Measurements from ENCODE around the gene XPO6.

Gene XPO6

GRCh38 chr16:28210264-28210663 lies 1.5 kb downstream of the XPO6 start:
- DNase-seq (ENCODE audit: low spot score), result peak; percentile 27

- DNase-seq (ENCODE audit: low spot score), result no peak
Observed at GRCh38 chr16:28208824-28209223, 2.9 kb downstream of the XPO6 start.

- no peak for DNase-seq (ENCODE audit: low spot score)
Observed at GRCh38 chr16:28208131-28208530, 3.6 kb downstream of the XPO6 start.

GRCh38 chr16:28207399-28207798 lies 4.4 kb downstream of the XPO6 start:
- no peak for DNase-seq (ENCODE audit: low spot score)

- no peak for DNase-seq (ENCODE audit: low spot score)
Observed at GRCh38 chr16:28205974-28206373, 5.8 kb downstream of the XPO6 start.

- no peak for DNase-seq (ENCODE audit: low spot score)
Observed at GRCh38 chr16:28205117-28205899, 6.5 kb downstream of the XPO6 start.

- no peak for DNase-seq (ENCODE audit: low spot score)
Observed at GRCh38 chr16:28204622-28205021, 7.1 kb downstream of the XPO6 start.

GRCh38 chr16:28204204-28204603 lies 7.6 kb downstream of the XPO6 start:
- DNase-seq (ENCODE audit: low spot score), result no peak

GRCh38 chr16:28202147-28202746 lies 9.5 kb downstream of the XPO6 start:
- DNase-seq (ENCODE audit: low spot score), result no peak

- no peak for DNase-seq (ENCODE audit: low spot score)
Observed at GRCh38 chr16:28200661-28201060, 11.1 kb downstream of the XPO6 start.

GRCh38 chr16:28196387-28196987 lies 15.3 kb downstream of the XPO6 start:
- DNase-seq (ENCODE audit: low spot score), result no peak

GRCh38 chr16:28195859-28196258 lies 15.9 kb downstream of the XPO6 start:
- DNase-seq (ENCODE audit: low spot score), result no peak

- DNase-seq (ENCODE audit: low spot score), result no peak
Observed at GRCh38 chr16:28193530-28194423, 18.0 kb downstream of the XPO6 start.

- DNase-seq (ENCODE audit: low spot score), result no peak
Observed at GRCh38 chr16:28192806-28193529, 18.8 kb downstream of the XPO6 start.

- no peak for DNase-seq (ENCODE audit: low spot score)
Observed at GRCh38 chr16:28191364-28191960, 20.3 kb downstream of the XPO6 start.

GRCh38 chr16:28189245-28189644 lies 22.5 kb downstream of the XPO6 start:
- no peak for DNase-seq (ENCODE audit: low spot score)

- no peak for DNase-seq (ENCODE audit: low spot score)
Observed at GRCh38 chr16:28188085-28188916, 23.5 kb downstream of the XPO6 start.

- no peak for DNase-seq (ENCODE audit: low spot score)
Observed at GRCh38 chr16:28187595-28188004, 24.2 kb downstream of the XPO6 start.

GRCh38 chr16:28186752-28187151 lies 25.0 kb downstream of the XPO6 start:
- no peak for DNase-seq (ENCODE audit: low spot score)

- no peak for DNase-seq (ENCODE audit: low spot score)
Observed at GRCh38 chr16:28185696-28186095, 26.1 kb downstream of the XPO6 start.

All from hematopoietic multipotent progenitor cell treated with erythropoietin and hydrocortisone succinate and interleukin-3 and kit ligand, for 17 days (in vitro differentiated cells).